ENCODE measurements around the gene TMEM125. TPM values are rescaled to one million over a fixed set of nuclear protein-coding genes. Genes with fewer than 3 reads are reported as not detected.

Gene TMEM125
- polyA plus RNA-seq, 3 donors = not detected

DNA sequence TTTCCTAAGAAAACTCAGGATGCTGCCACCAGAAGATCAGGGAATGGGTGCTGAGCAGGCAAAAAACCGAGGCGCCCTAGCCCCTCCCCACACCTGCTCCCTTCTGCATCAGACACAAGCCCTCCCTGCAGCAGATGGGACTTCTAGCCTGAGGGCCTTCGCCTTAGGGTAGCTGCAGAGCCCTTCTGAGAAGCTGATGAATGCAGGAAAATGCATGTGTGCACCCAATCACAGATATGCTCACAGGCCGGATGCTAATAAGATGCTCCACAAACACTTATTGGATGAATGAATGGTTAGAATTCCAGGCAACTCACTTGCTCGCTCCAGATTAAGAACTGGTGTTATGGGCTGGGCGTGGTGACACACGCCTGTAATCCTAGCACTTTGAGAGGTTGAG is 22.4 kb downstream of the TMEM125 start:
- Mint-ChIP-seq H3K4me1 (no peaks in the 10 kb centered on the region), H3K9me3 (no peaks in the 10 kb centered on the region), H3K27ac (no peak overlapping the region), H3K27me3 (ENCODE audit: low read depth in 3 of 3) (peaks cover 2% of the 10 kb centered on the region in 3 donors), H3K36me3 (no peaks in the 10 kb centered on the region), H3K4me3 (no peak overlapping the region)
- H3K9me3 ChIP-seq (replicated peaks in 1 of 2; ENCODE audit: control insufficient read depth in 1 of 2, insufficient read depth in 1 of 2, low read length in 2 of 2) = no peaks in the 10 kb centered on the region
- DNase-seq = no peak
- intact Hi-C loops (cut with micrococcal nuclease) = no loop called here
- H3K4me2 ChIP-seq (replicated peaks; ENCODE audit: extremely low read depth, low read length, poor library complexity, severe bottlenecking) = no peak overlapping the region
- no peaks in the 10 kb centered on the region for H3K4me1 ChIP-seq (ENCODE audit: control insufficient read depth in 1 of 2, insufficient read depth in 2 of 2, low read length in 2 of 2)
- H2AFZ ChIP-seq (ENCODE audit: insufficient read depth, low read depth, low read length, poor library complexity, severe bottlenecking) = no peak overlapping the region
- H3K9ac ChIP-seq (ENCODE audit: insufficient read depth, low read length, poor library complexity, severe bottlenecking) = no peak overlapping the region
- H4K20me1 ChIP-seq (ENCODE audit: insufficient read depth, low read length) = no peaks in the 10 kb centered on the region
- WGBS (ENCODE audit: insufficient coverage) = 82% methylated on average over 5 of the region's 7 CpGs
- no peaks in the 10 kb centered on the region for H3K36me3 ChIP-seq (replicated peaks in 1 of 2; ENCODE audit: control insufficient read depth in 1 of 2, insufficient read depth in 2 of 2, low read length in 2 of 2)
- no peak overlapping the region for H3K4me3 ChIP-seq (replicated peaks in 1 of 3; ENCODE audit: low read depth in 2 of 3, low read length in 3 of 3)
- TF ChIP-seq, protein P1, sequence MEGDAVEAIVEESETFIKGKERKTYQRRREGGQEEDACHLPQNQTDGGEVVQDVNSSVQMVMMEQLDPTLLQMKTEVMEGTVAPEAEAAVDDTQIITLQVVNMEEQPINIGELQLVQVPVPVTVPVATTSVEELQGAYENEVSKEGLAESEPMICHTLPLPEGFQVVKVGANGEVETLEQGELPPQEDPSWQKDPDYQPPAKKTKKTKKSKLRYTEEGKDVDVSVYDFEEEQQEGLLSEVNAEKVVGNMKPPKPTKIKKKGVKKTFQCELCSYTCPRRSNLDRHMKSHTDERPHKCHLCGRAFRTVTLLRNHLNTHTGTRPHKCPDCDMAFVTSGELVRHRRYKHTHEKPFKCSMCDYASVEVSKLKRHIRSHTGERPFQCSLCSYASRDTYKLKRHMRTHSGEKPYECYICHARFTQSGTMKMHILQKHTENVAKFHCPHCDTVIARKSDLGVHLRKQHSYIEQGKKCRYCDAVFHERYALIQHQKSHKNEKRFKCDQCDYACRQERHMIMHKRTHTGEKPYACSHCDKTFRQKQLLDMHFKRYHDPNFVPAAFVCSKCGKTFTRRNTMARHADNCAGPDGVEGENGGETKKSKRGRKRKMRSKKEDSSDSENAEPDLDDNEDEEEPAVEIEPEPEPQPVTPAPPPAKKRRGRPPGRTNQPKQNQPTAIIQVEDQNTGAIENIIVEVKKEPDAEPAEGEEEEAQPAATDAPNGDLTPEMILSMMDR (IDR thresholded peaks at IDR 0.05) = no peak
- no peaks in the 10 kb centered on the region for H3K79me2 ChIP-seq (ENCODE audit: insufficient read depth, low read length)
- H3K27ac ChIP-seq (ENCODE audit: low read depth in 1 of 2, low read length in 2 of 2) = no peak overlapping the region
- no peaks in the 10 kb centered on the region for H3K27me3 ChIP-seq (ENCODE audit: control insufficient read depth in 2 of 2, insufficient read depth in 2 of 2, low read length in 2 of 2)

DNA sequence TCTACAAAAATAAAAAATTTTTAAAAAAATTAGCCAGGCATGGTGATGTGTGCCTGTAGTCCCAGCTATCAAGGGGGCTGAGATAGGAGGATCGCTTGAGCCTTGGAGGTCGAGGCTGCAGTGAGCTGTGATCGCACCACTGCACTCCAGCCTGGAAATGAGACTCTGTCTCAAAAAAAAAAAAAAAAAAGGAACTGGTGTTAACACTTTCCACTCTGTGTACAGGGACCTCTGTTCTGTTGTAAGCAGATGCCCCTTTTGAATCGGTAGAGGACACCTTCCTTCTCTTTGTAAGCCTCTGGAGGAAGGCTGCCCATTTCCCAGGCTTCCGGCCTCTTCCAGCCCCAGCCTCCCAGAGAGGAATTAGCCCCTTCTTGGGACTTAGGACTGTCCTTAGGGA is 22.9 kb downstream of the TMEM125 start:
- intact Hi-C loops (cut with micrococcal nuclease) = no loop called here
- H3K36me3 ChIP-seq (replicated peaks in 1 of 2; ENCODE audit: control insufficient read depth in 1 of 2, insufficient read depth in 2 of 2, low read length in 2 of 2) = no peaks in the 10 kb centered on the region
- no peak overlapping the region for H3K4me2 ChIP-seq (replicated peaks; ENCODE audit: extremely low read depth, low read length, poor library complexity, severe bottlenecking)
- Mint-ChIP-seq H3K4me1 (no peaks in the 10 kb centered on the region), H3K9me3 (no peaks in the 10 kb centered on the region), H3K4me3 (no peak overlapping the region), H3K36me3 (no peaks in the 10 kb centered on the region), H3K27me3 (ENCODE audit: low read depth in 3 of 3) (peaks cover 0 to 2% (median 2%) of the 10 kb centered on the region in 3 donors), H3K27ac (no peak overlapping the region)
- TF ChIP-seq, protein P1 (IDR thresholded peaks at IDR 0.05) = no peak
- no peak for DNase-seq
- no peak overlapping the region for H3K9ac ChIP-seq (ENCODE audit: insufficient read depth, low read length, poor library complexity, severe bottlenecking)
- H3K27me3 ChIP-seq (ENCODE audit: control insufficient read depth in 2 of 2, insufficient read depth in 2 of 2, low read length in 2 of 2) = no peaks in the 10 kb centered on the region
- H3K79me2 ChIP-seq (ENCODE audit: insufficient read depth, low read length) = no peaks in the 10 kb centered on the region
- no peaks in the 10 kb centered on the region for H4K20me1 ChIP-seq (ENCODE audit: insufficient read depth, low read length)
- 55% methylated on average over 5 of the region's 5 CpGs for WGBS (ENCODE audit: insufficient coverage)
- no peaks in the 10 kb centered on the region for H3K9me3 ChIP-seq (replicated peaks in 1 of 2; ENCODE audit: control insufficient read depth in 1 of 2, insufficient read depth in 1 of 2, low read length in 2 of 2)
- no peak overlapping the region for H3K27ac ChIP-seq (ENCODE audit: low read depth in 1 of 2, low read length in 2 of 2)
- H2AFZ ChIP-seq (ENCODE audit: insufficient read depth, low read depth, low read length, poor library complexity, severe bottlenecking) = no peak overlapping the region
- H3K4me1 ChIP-seq (ENCODE audit: control insufficient read depth in 1 of 2, insufficient read depth in 2 of 2, low read length in 2 of 2) = no peaks in the 10 kb centered on the region
- H3K4me3 ChIP-seq (replicated peaks in 1 of 3; ENCODE audit: low read depth in 2 of 3, low read length in 3 of 3) = no peak overlapping the region

Data from CD14-positive monocyte (primary cell).